ENCODE measurements around the gene AOPEP. TPM values are rescaled to one million over a fixed set of nuclear protein-coding genes. Genes with fewer than 3 reads are reported as not detected.
A peak's percentile ranks its signal among the peaks of the same experiment; 100 is the strongest.

Gene AOPEP
- total RNA-seq, 2 donors from 2014 or later, result 11.7 to 27.3 TPM

GRCh38 chr9:94699715-94700373 is 26.7 kb upstream of the AOPEP start:
- no peaks in the 10 kb centered on the region for H3K36me3 Mint-ChIP-seq
- no peak for DNase-seq (ENCODE audit: low spot score)
- H3K4me1 Mint-ChIP-seq (ENCODE audit: low read depth in 2 of 2), result no peaks in the 10 kb centered on the region
- no peak overlapping the region for H3K4me3 Mint-ChIP-seq
- no peak overlapping the region for H3K27ac Mint-ChIP-seq
- peak in 1 of 2 donors; percentile 24 for ATAC-seq
- no peaks in the 10 kb centered on the region for H3K9me3 Mint-ChIP-seq
- peaks cover 27 to 37% of the 10 kb centered on the region in 2 donors for H3K27me3 Mint-ChIP-seq

GRCh38 chr9:94700445-94700844 is 26.1 kb upstream of the AOPEP start:
- Mint-ChIP-seq H3K9me3 (no peaks in the 10 kb centered on the region), H3K4me3 (no peak overlapping the region), H3K4me1 (ENCODE audit: low read depth in 2 of 2) (no peaks in the 10 kb centered on the region), H3K27ac (no peak overlapping the region), H3K27me3 (peaks cover 27 to 37% of the 10 kb centered on the region in 2 donors), H3K36me3 (no peaks in the 10 kb centered on the region)
- DNase-seq (ENCODE audit: low spot score) (no peak), ATAC-seq (no peak)

GRCh38 chr9:94703488-94704140 is 22.9 kb upstream of the AOPEP start:
- H3K4me1 Mint-ChIP-seq (ENCODE audit: low read depth in 2 of 2), result no peaks in the 10 kb centered on the region
- H3K27me3 Mint-ChIP-seq, result peaks cover 23% of the 10 kb centered on the region in 2 donors
- no peaks in the 10 kb centered on the region for H3K36me3 Mint-ChIP-seq
- H3K27ac Mint-ChIP-seq, result no peak overlapping the region
- no peak overlapping the region for H3K4me3 Mint-ChIP-seq
- ATAC-seq (no peak), DNase-seq (ENCODE audit: low spot score) (no peak)
- no peaks in the 10 kb centered on the region for H3K9me3 Mint-ChIP-seq

- peaks cover 12 to 15% of the 10 kb centered on the region in 2 donors for H3K27me3 Mint-ChIP-seq
- DNase-seq (ENCODE audit: low spot score) (no peak), ATAC-seq (peak in 1 of 2 donors; percentile 24)
- H3K9me3 Mint-ChIP-seq, result no peaks in the 10 kb centered on the region
- no peak overlapping the region for H3K4me3 Mint-ChIP-seq
- H3K27ac Mint-ChIP-seq, result no peak overlapping the region
- no peaks in the 10 kb centered on the region for H3K4me1 Mint-ChIP-seq (ENCODE audit: low read depth in 2 of 2)
- no peaks in the 10 kb centered on the region for H3K36me3 Mint-ChIP-seq
Measured at GRCh38 chr9:94705162-94705702, 21.3 kb upstream of the AOPEP start.

- H3K4me3 Mint-ChIP-seq, result no peak overlapping the region
- H3K27ac Mint-ChIP-seq, result no peak overlapping the region
- H3K27me3 Mint-ChIP-seq, result peaks cover 12 to 18% of the 10 kb centered on the region in 2 donors
- ATAC-seq (no peak), DNase-seq (ENCODE audit: low spot score) (no peak)
- H3K36me3 Mint-ChIP-seq, result no peaks in the 10 kb centered on the region
- no peaks in the 10 kb centered on the region for H3K9me3 Mint-ChIP-seq
- H3K4me1 Mint-ChIP-seq (ENCODE audit: low read depth in 2 of 2), result no peaks in the 10 kb centered on the region
Measured at GRCh38 chr9:94706922-94707321, 19.6 kb upstream of the AOPEP start.

GRCh38 chr9:94713436-94714215 is 12.9 kb upstream of the AOPEP start:
- H3K36me3 Mint-ChIP-seq, result no peaks in the 10 kb centered on the region
- no peaks in the 10 kb centered on the region for H3K4me1 Mint-ChIP-seq (ENCODE audit: low read depth in 2 of 2)
- ATAC-seq, result no peak
- DNase-seq (ENCODE audit: low spot score), result no peak
- no peaks in the 10 kb centered on the region for H3K9me3 Mint-ChIP-seq
- H3K27me3 Mint-ChIP-seq, result peaks cover 15 to 34% of the 10 kb centered on the region in 2 donors
- no peak overlapping the region for H3K27ac Mint-ChIP-seq
- no peak overlapping the region for H3K4me3 Mint-ChIP-seq

GRCh38 chr9:94714494-94714893 is 12.0 kb upstream of the AOPEP start:
- ATAC-seq, result no peak

GRCh38 chr9:94717761-94718160 is 8.7 kb upstream of the AOPEP start:
- no peak for ATAC-seq
- Mint-ChIP-seq H3K36me3 (no peaks in the 10 kb centered on the region), H3K27ac (no peak overlapping the region), H3K4me3 (no peak overlapping the region), H3K27me3 (peaks cover 14 to 24% of the 10 kb centered on the region in 2 donors), H3K4me1 (ENCODE audit: low read depth in 2 of 2) (no peaks in the 10 kb centered on the region), H3K9me3 (no peaks in the 10 kb centered on the region)
- DNase-seq (ENCODE audit: low spot score), result no peak

More at GRCh38 chr9:94714494-94714893, 12.0 kb upstream of the AOPEP start:
- Mint-ChIP-seq H3K4me3 (no peak overlapping the region), H3K27me3 (peaks cover 15 to 36% of the 10 kb centered on the region in 2 donors), H3K4me1 (ENCODE audit: low read depth in 2 of 2) (no peaks in the 10 kb centered on the region), H3K9me3 (no peaks in the 10 kb centered on the region), H3K27ac (no peak overlapping the region), H3K36me3 (no peaks in the 10 kb centered on the region)
- no peak for DNase-seq (ENCODE audit: low spot score)

GRCh38 chr9:94718936-94719335 is 7.6 kb upstream of the AOPEP start:
- H3K4me1 Mint-ChIP-seq (ENCODE audit: low read depth in 2 of 2), result no peaks in the 10 kb centered on the region
- H3K9me3 Mint-ChIP-seq, result no peaks in the 10 kb centered on the region
- no peaks in the 10 kb centered on the region for H3K36me3 Mint-ChIP-seq
- peaks cover 14 to 22% of the 10 kb centered on the region in 2 donors for H3K27me3 Mint-ChIP-seq
- H3K27ac Mint-ChIP-seq, result no peak overlapping the region
- ATAC-seq, result no peak
- no peak for DNase-seq (ENCODE audit: low spot score)
- no peak overlapping the region for H3K4me3 Mint-ChIP-seq

GRCh38 chr9:94719878-94720277 is 6.6 kb upstream of the AOPEP start:
- ATAC-seq (no peak), DNase-seq (ENCODE audit: low spot score) (no peak)
- Mint-ChIP-seq H3K27me3 (peaks cover 14 to 18% of the 10 kb centered on the region in 2 donors), H3K9me3 (no peaks in the 10 kb centered on the region), H3K4me1 (ENCODE audit: low read depth in 2 of 2) (no peaks in the 10 kb centered on the region), H3K4me3 (no peak overlapping the region), H3K27ac (no peak overlapping the region), H3K36me3 (no peaks in the 10 kb centered on the region)

GRCh38 chr9:94720846-94721549 is 5.5 kb upstream of the AOPEP start:
- DNase-seq (ENCODE audit: low spot score), result no peak
- Mint-ChIP-seq H3K9me3 (no peaks in the 10 kb centered on the region), H3K4me1 (ENCODE audit: low read depth in 2 of 2) (no peaks in the 10 kb centered on the region), H3K27me3 (peaks cover 11 to 17% of the 10 kb centered on the region in 2 donors), H3K36me3 (no peaks in the 10 kb centered on the region), H3K27ac (no peak overlapping the region), H3K4me3 (no peak overlapping the region)
- ATAC-seq, result no peak

- ATAC-seq, result no peak
- H3K9me3 Mint-ChIP-seq, result no peaks in the 10 kb centered on the region
Measured at GRCh38 chr9:94721754-94722153, 4.7 kb upstream of the AOPEP start.

GRCh38 chr9:94725293-94725692 is 1.2 kb upstream of the AOPEP start:
- no peaks in the 10 kb centered on the region for H3K9me3 Mint-ChIP-seq
- no peak for DNase-seq (ENCODE audit: low spot score)
- H3K27ac Mint-ChIP-seq, result no peak overlapping the region
- ATAC-seq, result no peak
- peaks cover 3 to 6% of the 10 kb centered on the region in 2 donors for H3K27me3 Mint-ChIP-seq
- H3K36me3 Mint-ChIP-seq, result no peaks in the 10 kb centered on the region
- no peak overlapping the region for H3K4me3 Mint-ChIP-seq
- peaks cover 8 to 10% of the 10 kb centered on the region in 2 donors for H3K4me1 Mint-ChIP-seq (ENCODE audit: low read depth in 2 of 2)

More at GRCh38 chr9:94721754-94722153, 4.7 kb upstream of the AOPEP start:
- Mint-ChIP-seq H3K4me3 (no peak overlapping the region), H3K27me3 (peaks cover 6 to 13% of the 10 kb centered on the region in 2 donors), H3K36me3 (no peaks in the 10 kb centered on the region), H3K27ac (no peak overlapping the region), H3K4me1 (ENCODE audit: low read depth in 2 of 2) (peaks cover 0 to under 1% of the 10 kb centered on the region in 2 donors)
- no peak for DNase-seq (ENCODE audit: low spot score)

Data from natural killer cell treated with Interleukin-12 subunit alpha and Interleukin-12 subunit beta and Interleukin-15 and Interleukin-18, amount 100 ng/mL, for 72 hours (primary cell).